Pancreas (tissue), 10 donors: Measurements from ENCODE around the gene IGFL1. TPM values are rescaled to one million over a fixed set of nuclear protein-coding genes. Genes with fewer than 3 reads are reported as not detected.
"Not testable (repeated sequence)": the region's sequence is repeated elsewhere in the genome, so short reads cannot be mapped to it uniquely, and the experiment has no call there.

Experiments
- ATAC-seq, 4 donors: fragments of 200-7000 bp; cut with Tn5 transposase; one replicate each; pipeline versions ENCODE4 v1.8.0 to v1.9.1; 2020; ENCODE audit warnings: mild to moderate bottlenecking in 4 of 4, moderate library complexity in 4 of 4
- DNase-seq, 6 donors: peaks; one replicate each; pipeline ENCODE4 v3.0.0-alpha.2; 2020
- FAIRE-seq: peaks from 2 replicates; lab custom pipeline; 2012; peaks lifted over from hg19 to GRCh38; lab: Jason Lieb, UNC
- H3K27ac ChIP-seq, 4 donors: fragments of 200-600 bp; sonication (generic); 1 replicate in 3 of 4; 2 replicates in 1 of 4; pipeline versions ENCODE4 v1.5.0 to v1.8.0; 2020
- H3K27me3 ChIP-seq, 4 donors: fragments of 200-600 bp; one replicate each; pipeline ENCODE4 v1.8.0; 2021
- H3K36me3 ChIP-seq, 3 donors: fragments of 200-600 bp; sonication (generic) in 1 of 3; one replicate each; pipeline versions ENCODE4 v1.5.0 to v1.8.0; 2020 to 2021
- H3K4me1 ChIP-seq, 3 donors: fragments of 200-600 bp; one replicate each; pipeline ENCODE4 v1.8.0; 2021
- H3K4me3 ChIP-seq, 4 donors: fragments of 200-600 bp; sonication (generic) in 2 of 4; one replicate each; pipeline versions ENCODE4 v1.5.0 to v1.8.0; 2020 to 2021
- H3K9me3 ChIP-seq, 4 donors: fragments of 200-600 bp; one replicate each; pipeline ENCODE4 v1.8.0; 2021
- WGBS, 2 donors: extraction: QIAGEN DNeasy Blood & Tissue Kit; methylation state at CpG; one replicate each; pipeline ENCODE4 v1.1.7; 2013; 5-methylcytosine and 5-hydroxymethylcytosine counted together
- intact Hi-C, 3 donors: fragments of 100-400 bp; cut with DNase I; formaldehyde crosslinking; loops; one replicate each; pipeline versions ENCODE4 v1.11.1 to v1.14.2; 2022
- polyA plus RNA-seq, 2 donors: library from polyadenylated mRNA; stranded (reverse); fragments of 200-250 nt; gene quantifications; one replicate each; pipeline ENCODE4 v1.2.3, GENCODE V29; 2013
- total RNA-seq, 6 donors: library from RNA; stranded (reverse); fragmentation: NEBNext Ultra II Directional in 4 of 6; extraction: Animal tissue kit (Norgen Biotek cat#: 25700) in 4 of 6; gene quantifications; one replicate each; pipeline versions ENCODE4 v1.2.1 to v1.2.4, GENCODE V29; 2021 to 2023
- TF ChIP-seq, protein P1 (sequence below), 4 donors: fragments of 200-600 bp; sonication (generic) in 3 of 4; IDR thresholded peaks; one replicate each; pipeline versions ENCODE4 v1.5.0 to v1.8.0; 2021; ENCODE audit warnings: antibody characterized with exemption in 4 of 4
- donor health status: healthy with polysubstance abuse.
- donor health status: DM: no; HTN: no; CAD: no; lungs with moderate emphysema.
- donor health status: DM: no; HTN: no; CAD: no.
- donor health status: control.
- donor health status: control.
- donor health status: Bipolar disorder and iron deficiency.
- donor health status: DM: yes; HTN: yes; CAD: no.
- donor health status: DM: no; HTN: no; CAD: no.
- donor health status: DM: no; HTN: no; CAD: no.
- donor health status: DM: yes; HTN: yes; CAD: no.

IGFL1 gene
- total RNA-seq (not detected), polyA plus RNA-seq (not detected)

DNA sequence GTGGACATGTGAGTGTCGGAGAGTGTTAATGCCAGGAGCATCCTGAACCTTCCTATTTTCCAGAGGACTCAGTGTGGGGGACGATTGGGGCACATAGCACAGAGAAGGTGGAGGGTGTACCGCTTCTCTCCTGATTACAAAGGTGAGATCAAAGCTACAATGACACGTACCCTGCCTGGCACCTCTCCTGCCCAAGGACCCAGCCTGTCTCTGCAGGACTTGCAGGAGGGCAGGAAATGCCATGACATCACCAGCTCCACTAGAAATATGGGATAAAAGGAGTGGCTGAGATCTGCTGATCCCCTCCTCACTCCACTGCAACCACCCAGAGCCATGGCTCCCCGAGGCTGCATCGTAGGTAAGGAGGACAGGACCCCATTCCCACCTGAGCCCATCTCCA is at the start of gene IGFL1:
IGFL1 (plus strand) TSS at position 301 of the 400 bp plus-strand sequence; CDS start at position 334, 33 bp downstream.
- H3K27ac ChIP-seq, result no peak within 1 kb of the TSS
- intact Hi-C loops, result no loop called here
- 35 to 37% methylated on average over 6 of the region's 6 CpGs for WGBS, 2 donors
- no peak for FAIRE-seq
- no peaks in the 10 kb centered on the region for H3K27me3 ChIP-seq
- H3K36me3 ChIP-seq, result no peaks in the 10 kb centered on the region
- H3K4me1 ChIP-seq, result no peaks in the 10 kb centered on the region
- no peak within 1 kb of the TSS for H3K4me3 ChIP-seq
- no peak for ATAC-seq
- no peak for DNase-seq
- H3K9me3 ChIP-seq, result no peaks in the 10 kb centered on the region
- TF ChIP-seq, protein P1, sequence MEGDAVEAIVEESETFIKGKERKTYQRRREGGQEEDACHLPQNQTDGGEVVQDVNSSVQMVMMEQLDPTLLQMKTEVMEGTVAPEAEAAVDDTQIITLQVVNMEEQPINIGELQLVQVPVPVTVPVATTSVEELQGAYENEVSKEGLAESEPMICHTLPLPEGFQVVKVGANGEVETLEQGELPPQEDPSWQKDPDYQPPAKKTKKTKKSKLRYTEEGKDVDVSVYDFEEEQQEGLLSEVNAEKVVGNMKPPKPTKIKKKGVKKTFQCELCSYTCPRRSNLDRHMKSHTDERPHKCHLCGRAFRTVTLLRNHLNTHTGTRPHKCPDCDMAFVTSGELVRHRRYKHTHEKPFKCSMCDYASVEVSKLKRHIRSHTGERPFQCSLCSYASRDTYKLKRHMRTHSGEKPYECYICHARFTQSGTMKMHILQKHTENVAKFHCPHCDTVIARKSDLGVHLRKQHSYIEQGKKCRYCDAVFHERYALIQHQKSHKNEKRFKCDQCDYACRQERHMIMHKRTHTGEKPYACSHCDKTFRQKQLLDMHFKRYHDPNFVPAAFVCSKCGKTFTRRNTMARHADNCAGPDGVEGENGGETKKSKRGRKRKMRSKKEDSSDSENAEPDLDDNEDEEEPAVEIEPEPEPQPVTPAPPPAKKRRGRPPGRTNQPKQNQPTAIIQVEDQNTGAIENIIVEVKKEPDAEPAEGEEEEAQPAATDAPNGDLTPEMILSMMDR (IDR thresholded peaks at IDR 0.05), result no peak

DNA sequence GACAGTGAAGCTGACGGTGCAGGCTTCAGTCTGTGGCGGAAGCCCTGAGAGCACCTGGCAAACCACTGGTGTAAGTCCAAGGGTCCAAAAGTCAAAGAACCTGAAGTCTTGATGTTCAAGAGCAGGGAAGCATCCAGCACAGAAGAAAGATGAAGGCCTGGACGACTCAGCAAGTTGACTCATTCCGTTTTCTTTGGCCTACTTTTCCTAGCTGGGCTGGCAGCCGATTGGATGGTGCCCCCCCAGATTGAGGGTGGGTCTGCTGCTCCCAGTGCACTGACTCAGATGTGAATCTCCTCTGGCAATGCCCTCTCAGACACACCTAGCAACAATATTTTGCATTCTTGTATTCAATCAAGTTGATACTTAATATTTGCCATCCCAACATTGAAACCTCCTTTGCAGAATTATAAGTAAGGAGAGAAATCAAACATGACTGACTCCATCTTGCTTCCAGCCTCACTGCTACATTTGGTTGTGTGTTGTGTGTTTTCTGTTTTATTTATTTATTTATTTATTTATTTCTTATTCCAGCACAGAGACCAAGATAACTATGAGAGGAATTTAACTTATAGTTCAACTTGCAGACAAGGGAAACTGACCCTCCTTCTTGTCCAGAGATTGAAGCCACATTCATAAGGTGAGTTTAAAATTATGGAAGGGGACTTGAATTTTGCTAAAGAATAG is 48.7 kb upstream of the IGFL1 start:
- H3K4me3 ChIP-seq, result no peak overlapping the region
- no peak for DNase-seq
- no peak overlapping the region for H3K27ac ChIP-seq
- no peaks in the 10 kb centered on the region for H3K36me3 ChIP-seq
- intact Hi-C loops, result no loop called here
- H3K4me1 ChIP-seq, result no peaks in the 10 kb centered on the region
- 67 to 76% methylated on average over 5 of the region's 5 CpGs for WGBS, 2 donors
- TF ChIP-seq, protein P1 (IDR thresholded peaks at IDR 0.05), result no peak
- no peaks in the 10 kb centered on the region for H3K27me3 ChIP-seq
- no peak for FAIRE-seq
- no peak for ATAC-seq
- H3K9me3 ChIP-seq, result no peaks in the 10 kb centered on the region

DNA sequence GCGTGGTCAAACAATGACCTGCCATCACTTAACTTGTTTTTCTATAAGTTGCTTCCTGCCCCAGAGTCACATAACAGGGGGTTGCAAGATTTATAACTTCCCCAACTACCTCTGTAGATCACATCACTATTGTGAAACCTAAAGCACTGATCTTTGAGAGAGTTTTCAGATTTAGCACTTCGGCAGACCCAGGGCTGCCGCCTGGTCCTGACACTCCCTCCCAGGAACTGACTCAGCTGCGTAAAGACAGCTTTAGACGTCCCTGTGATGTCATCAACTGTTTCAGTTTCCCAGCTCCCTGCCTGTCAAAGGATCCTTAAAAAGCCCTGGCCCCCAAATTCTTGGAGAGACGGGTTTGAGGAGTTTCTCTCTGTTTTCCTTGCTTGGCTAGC is 48.2 kb upstream of the IGFL1 start:
- TF ChIP-seq, protein P1 (IDR thresholded peaks at IDR 0.05), result no peak
- DNase-seq (no peak), FAIRE-seq (no peak), ATAC-seq (no peak)
- Histone ChIP-seq H3K36me3 (no peaks in the 10 kb centered on the region), H3K9me3 (no peaks in the 10 kb centered on the region), H3K27me3 (no peaks in the 10 kb centered on the region), H3K4me3 (no peak overlapping the region), H3K4me1 (no peaks in the 10 kb centered on the region), H3K27ac (no peak overlapping the region)
- WGBS, 2 donors, result 59 to 66% methylated on average over 6 of the region's 6 CpGs
- intact Hi-C loops, result no loop called here

DNA sequence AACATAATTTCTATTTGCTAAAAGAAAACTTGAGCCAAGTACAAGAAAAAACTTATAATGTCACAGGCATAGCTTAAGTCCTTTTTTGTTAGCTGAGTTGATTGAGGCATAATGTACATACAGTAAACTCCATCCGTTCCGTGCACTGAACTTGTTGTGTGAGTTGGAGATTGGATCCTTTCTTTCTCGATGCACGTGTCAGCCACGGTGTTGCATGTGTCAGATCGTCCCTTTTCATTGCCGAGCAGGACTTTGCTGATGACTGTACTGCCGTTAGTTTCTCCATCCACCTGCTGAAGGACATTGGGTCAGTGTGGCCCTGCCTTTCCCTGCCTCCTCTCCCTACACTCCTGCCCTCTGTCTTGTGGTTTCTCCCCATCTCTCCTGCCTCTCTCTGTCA is 47.1 kb upstream of the IGFL1 start:
- H3K36me3 ChIP-seq, result no peaks in the 10 kb centered on the region
- H3K4me1 ChIP-seq, result no peaks in the 10 kb centered on the region
- H3K4me3 ChIP-seq, result no peak overlapping the region
- FAIRE-seq, result no peak
- H3K9me3 ChIP-seq, result no peaks in the 10 kb centered on the region
- H3K27ac ChIP-seq, result no peak overlapping the region
- intact Hi-C loops, result no loop called here
- no peak for ATAC-seq
- no peak for DNase-seq
- TF ChIP-seq, protein P1 (IDR thresholded peaks at IDR 0.05), result no peak
- 69 to 81% methylated on average over 8 of the region's 8 CpGs for WGBS, 2 donors
- H3K27me3 ChIP-seq, result no peaks in the 10 kb centered on the region

DNA sequence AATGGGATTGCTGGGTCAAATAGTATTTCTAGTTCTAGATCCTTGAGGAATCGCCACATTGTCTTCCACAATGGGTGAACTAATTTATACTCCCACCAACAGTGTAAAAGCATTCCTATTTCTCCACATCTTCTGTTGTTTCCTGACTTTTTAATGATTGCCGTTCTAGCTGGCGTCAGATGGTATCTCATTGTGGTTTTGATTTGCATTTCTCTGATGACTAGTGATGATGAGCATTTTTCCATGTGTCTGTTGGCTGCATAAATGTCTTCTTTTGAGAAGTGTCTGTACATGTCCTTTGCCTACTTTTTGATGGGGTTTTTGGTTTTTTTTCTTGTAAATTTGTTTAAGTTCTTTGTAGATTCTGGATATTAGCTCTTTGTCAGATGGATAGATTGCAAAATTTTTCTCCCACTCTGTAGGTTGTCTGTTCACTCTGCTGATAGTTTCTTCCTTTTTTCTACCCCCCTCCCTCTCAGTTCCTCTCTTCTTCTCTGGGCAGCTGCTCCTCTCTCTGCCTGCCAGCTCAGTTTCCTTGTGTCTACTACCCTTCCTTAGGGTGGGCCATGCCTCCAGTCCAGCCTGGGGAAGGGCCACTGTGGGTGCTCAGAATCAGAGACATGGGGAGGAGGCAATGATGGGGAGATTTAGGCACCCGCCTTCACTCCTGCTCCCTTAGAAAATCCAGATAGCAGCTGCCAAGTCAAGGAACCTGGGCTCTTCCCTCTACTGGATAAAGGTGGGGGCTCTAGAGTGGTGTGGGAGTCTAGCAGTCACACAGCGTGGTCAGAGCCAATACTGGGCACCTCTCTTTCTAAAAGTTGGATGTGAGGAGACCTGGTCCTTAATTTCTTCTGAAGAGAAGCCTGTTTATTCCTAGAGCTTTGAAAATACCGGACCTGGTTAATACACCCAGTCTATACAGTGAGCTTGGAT is 44.5 kb upstream of the IGFL1 start:
- H3K27me3 ChIP-seq, result peaks cover 0 to 11% (median 0%) of the 10 kb centered on the region in 4 donors
- not testable (repeated sequence) for FAIRE-seq, H3K9me3 ChIP-seq, H3K27ac ChIP-seq, H3K36me3 ChIP-seq, ATAC-seq, H3K4me1 ChIP-seq, H3K4me3 ChIP-seq, DNase-seq
- 78 to 88% methylated on average over 6 of the region's 6 CpGs for WGBS, 2 donors
- intact Hi-C loops, result loop anchor here in 1 of 3 donors (5.0 kb wide), 1 partner anchor 103 kb away; no protein-coding TSS in a partner anchor
